ENCODE data around the gene KLF13.

- TF ChIP-seq CTCF (IDR thresholded peaks at IDR 0.05; ENCODE audit: low read depth, low read length) (no peak), POLR2A (IDR thresholded peaks at IDR 0.05; ENCODE audit: extremely low read depth, insufficient read length) (no peak), MYC (IDR thresholded peaks at IDR 0.05; ENCODE audit: low read depth, low read length) (no peak), MAX (IDR thresholded peaks at IDR 0.05; ENCODE audit: low read depth, low read length) (no peak)
These were observed 43.1 kb downstream of the KLF13 start for GRCh38 chr15:31369727-31370126.
